Measurements from ENCODE around the gene LETM1. TPM values are rescaled to one million over a fixed set of nuclear protein-coding genes. Genes with fewer than 3 reads are reported as not detected.

The LETM1 gene
- 10 to 100 TPM; 14.2 to 45.8 (median 19.9) TPM for polyA plus RNA-seq

DNA sequence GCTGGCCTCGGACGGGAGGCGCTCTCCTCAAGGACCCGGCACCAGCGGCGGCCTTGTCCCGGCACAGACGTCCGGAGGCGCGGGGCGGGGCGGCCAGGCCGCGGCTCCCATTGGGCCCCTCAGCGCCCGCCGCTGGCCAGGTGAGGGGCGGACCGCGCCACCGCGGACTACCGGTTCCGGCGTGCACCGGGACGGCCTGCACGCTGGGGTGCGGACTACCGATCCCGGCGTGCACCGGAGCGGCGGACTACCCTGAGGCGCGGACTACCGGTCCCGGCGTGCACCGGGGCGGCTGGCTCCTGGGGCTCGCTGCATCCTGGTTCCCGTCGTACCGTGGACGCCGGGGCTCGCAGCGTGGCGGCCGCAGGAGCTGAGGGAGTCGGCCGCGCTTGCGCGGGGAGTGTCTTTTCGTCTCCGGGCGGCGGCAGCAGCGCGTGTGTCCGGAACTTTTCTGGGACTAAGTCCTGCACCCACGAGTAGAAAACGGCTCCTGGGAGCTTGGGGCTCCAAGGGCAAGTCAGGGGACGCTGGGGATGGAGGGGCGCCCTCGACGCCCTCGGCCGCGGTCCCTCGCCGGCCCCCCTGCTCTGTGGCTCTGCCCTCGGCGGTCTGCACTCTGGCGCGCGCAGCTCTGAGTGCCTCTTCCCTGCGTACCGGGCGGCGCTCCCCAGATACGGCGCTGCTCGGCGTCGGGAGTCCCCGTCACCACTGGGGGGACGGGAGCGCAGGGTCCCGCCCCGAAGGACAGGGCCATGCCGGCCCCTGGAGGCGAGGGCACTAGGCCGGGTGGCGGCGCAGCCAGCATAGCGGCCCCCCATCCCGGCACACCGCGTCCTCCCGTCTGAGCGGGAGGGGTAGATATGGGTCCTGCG is at the start of gene LETM1:
LETM1 (minus strand) TSS at position 86 of the 872 bp plus-strand sequence. CDS start 206 bp downstream, outside the sequence.
- H3K27ac ChIP-seq (ENCODE audit: low read depth, low read length) = peak within 1 kb of the TSS; percentile 42
- WGBS, 3 donors = 0 to 1% (median 0%) methylated on average over 82 to 107 of the region's 107 CpGs

- 72 to 80% (median 77%) methylated on average over 3 of the region's 3 CpGs for WGBS, 3 donors
- H3K27ac ChIP-seq (ENCODE audit: low read depth, low read length) = no peak overlapping the region
These were observed 48.1 kb upstream of the LETM1 start for GRCh38 chr4:1904042-1904441.

- WGBS, 3 donors = 88 to 97% (median 93%) methylated on average over 1 of the region's 1 CpG
These were observed 47.1 kb upstream of the LETM1 start for GRCh38 chr4:1903035-1903434.

DNA sequence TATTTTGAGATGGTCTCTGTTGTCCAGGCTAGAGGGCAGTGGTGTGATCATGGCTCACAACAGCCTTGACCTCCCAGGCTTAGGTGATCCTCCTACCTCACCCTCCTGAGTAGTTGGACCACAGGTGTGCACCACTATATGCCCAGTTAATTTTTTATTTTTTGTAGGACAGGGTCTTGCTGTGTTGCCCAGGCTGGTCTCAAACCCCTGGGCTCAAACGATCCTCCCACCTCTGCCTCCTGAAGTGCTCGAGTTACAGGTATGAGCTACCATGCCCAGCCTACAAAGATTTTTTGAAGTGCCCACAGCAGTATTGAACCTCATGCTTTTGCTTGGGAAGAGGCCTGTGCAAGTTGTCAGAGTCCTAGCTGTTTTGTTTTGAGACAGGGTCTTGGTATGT is 46.3 kb upstream of the LETM1 start:
- 92 to 93% (median 92%) methylated on average over 2 of the region's 2 CpGs for WGBS, 3 donors
- no peak overlapping the region for H3K27ac ChIP-seq (ENCODE audit: low read depth, low read length)

More at GRCh38 chr4:1903035-1903434, 47.1 kb upstream of the LETM1 start:
- H3K27ac ChIP-seq (ENCODE audit: low read depth, low read length) = no peak overlapping the region

GRCh38 chr4:1901127-1901526 is 45.2 kb upstream of the LETM1 start:
- WGBS, 3 donors = 76 to 84% (median 83%) methylated on average over 6 of the region's 6 CpGs
- H3K27ac ChIP-seq (ENCODE audit: low read depth, low read length) = no peak overlapping the region

DNA sequence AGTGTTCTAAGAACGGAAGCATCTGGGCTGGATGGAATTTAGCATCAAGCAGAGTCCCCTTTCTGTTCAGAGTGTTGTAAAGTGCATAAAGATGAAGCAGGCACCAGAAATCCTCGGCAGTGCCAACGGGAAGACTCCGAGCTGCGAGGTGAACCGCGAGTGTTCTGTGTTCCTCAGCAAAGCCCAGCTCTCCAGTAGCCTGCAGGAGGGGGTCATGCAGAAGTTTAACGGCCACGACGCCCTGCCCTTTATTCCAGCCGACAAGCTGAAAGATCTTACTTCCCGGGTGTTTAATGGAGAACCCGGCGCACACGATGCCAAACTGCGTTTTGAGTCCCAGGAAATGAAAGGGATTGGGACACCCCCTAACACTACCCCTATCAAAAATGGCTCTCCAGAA is 44.7 kb upstream of the LETM1 start:
- 86 to 90% (median 88%) methylated on average over 16 of the region's 16 CpGs for WGBS, 3 donors

DNA sequence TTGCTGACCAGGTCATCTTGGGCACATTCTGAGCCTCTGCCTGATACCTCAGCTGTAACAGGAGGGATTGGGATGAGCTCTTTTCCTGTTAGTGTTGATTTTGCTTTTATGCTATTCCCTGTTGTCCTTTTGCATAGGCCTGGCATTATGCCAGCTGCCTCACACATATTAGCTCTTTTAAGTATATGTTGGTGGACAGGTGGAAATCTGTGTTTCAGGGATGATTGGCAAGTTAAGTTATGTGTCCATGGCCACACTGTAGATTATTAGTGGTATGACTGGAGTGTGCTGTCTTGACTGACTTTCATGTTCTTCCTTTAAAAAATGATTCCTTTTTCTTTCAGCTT is 44.1 kb upstream of the LETM1 start:
- H3K27ac ChIP-seq (ENCODE audit: low read depth, low read length) = no peak overlapping the region

More for the DNA sequence above, 44.7 kb upstream of the LETM1 start:
- no peak overlapping the region for H3K27ac ChIP-seq (ENCODE audit: low read depth, low read length)

DNA sequence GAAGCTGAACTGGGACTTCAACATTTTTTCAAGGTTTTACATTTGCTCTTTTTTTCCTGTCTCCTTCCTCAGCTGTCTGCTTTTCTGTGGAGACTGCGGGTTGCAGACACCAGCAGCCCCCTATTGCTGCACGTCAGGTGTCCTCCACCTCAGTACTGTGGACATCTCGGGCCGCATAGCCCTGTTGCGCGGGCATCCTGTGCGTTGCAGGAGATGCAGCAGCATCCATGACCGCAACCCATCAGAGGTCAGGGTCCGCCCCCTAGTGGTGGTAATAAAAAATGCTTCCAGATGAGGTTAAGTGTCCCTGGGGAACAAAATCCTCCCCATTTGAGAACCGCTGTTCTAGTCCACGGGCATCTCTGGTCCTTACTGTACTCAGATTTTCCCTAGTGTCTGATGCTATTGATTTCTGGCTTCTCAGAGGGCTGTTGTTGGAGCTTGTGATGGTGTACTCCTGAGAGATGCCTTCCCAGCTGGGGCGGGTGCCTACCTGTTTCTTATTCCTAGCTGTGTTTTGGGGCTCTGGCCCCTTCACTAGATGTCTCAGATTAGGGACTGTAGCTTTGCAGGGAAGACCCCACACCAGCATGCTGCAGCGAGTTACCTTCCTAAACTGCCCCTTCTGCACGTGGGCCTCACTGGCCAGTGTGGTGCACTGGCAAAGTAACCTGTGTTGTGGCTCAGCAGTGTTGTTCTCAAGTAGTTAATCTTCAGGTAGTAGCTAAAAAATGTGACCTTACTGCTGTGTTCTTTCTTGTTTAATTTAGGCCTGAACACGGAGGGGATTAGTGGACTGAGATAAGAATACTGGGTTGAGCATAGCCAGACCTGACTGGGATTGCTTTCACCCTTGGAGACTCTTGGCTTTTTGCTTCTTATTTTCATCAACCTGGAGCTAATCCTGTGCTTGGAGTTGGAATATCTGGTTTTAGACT is 43.5 kb upstream of the LETM1 start:
- whole genome bisulfite sequencing, 3 donors = 23 to 27% (median 26%) methylated on average over 15 of the region's 15 CpGs
- no peak overlapping the region for H3K27ac ChIP-seq (ENCODE audit: low read depth, low read length)

DNA sequence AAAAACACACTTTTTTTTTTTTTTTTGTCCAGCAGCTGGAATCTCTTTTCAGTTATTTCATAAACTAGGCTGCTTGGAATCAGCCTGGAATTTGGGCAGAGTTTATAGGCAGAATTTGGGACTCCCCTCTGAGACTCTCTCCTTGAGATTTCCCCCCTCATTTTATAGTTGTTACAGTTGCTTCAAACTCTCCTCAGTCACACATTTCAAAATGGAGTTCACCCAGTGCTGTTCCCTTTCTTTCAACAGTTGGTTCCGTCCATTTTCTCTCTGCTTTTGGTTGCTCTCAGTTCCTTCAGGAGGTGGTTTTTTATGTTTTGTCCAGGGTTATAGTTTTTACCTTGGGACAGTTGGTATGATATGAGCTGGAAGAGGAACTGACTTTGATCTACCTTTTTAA is 42.7 kb upstream of the LETM1 start:
- WGBS, 3 donors = 63 to 93% (median 72%) methylated on average over 1 of the region's 1 CpG
- H3K27ac ChIP-seq (ENCODE audit: low read depth, low read length) = no peak overlapping the region

DNA sequence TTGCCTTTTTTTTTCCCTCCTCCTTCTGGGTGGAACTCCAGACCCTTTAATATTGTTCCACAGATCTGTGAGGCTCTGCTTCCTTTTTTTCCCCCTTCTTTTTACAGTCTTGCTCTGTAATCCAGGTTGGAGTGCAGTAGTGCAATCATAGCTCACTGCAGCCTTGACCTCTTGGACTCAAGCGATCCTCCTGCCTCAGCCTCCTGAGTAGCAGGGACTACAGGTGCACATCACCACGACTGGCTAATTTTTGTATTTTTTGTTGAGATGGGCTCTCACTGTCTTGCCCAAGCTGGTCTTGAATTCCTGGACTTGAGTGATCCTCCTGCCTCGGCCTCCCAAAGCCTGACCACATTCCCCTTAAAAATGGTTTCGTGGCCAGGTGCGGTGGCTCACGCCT is 42.1 kb upstream of the LETM1 start:
- WGBS, 3 donors = 95 to 98% (median 96%) methylated on average over 6 of the region's 6 CpGs
- no peak overlapping the region for H3K27ac ChIP-seq (ENCODE audit: low read depth, low read length)

DNA sequence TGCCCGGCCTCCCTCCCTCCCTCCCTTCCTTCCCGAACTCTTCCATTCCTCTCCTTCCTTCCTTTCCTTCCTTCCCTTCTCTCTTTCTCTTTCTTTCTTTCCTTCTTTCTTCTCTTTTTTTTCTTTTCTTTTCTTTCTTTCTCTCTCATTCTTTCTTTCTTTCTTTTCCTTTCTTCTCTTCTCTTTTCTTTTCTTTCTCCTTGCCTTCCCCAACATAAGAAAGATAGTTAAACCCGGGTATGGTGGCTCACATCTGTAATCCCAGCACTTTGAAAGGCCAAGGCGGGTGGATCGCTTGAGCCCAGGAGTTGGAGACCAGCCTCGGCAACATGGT is 40.7 kb upstream of the LETM1 start:
- 89 to 90% (median 89%) methylated on average over 6 of the region's 6 CpGs for WGBS, 3 donors
- H3K27ac ChIP-seq (ENCODE audit: low read depth, low read length) = no peak overlapping the region

GRCh38 chr4:1895971-1896657 is 40.2 kb upstream of the LETM1 start:
- no peak overlapping the region for H3K27ac ChIP-seq (ENCODE audit: low read depth, low read length)
- 91 to 96% (median 92%) methylated on average over 8 of the region's 8 CpGs for WGBS, 3 donors

DNA sequence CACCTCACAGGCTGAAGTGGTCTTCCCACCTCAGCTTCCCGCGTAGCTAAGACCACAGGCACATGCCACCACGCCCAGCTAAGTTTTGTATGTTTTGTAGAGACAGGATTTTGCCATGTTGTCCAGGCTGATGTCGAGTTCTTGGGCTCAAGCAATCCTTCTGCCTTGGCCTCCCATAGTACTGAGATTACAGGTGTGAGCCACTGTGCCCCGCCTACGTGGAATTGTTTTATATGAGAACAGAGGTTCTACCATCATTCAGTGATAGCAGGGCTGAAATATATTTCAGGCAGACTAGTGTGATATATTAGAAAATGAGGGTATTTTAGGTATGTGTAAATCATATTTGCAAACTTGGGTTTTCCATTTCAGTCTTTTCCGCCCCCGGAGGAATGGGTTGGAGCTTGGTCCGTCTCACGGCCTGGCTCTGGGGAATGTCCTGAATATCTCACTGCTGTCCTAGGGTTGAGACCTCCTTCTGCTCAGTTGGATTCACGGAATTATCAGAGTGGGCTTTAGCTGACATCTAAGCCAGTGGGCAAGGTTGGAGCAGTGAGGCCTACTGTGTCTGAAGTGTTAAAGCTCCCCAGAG is 35.1 kb upstream of the LETM1 start:
- H3K27ac ChIP-seq (ENCODE audit: low read depth, low read length) = no peak overlapping the region
- WGBS, 3 donors = 96 to 97% (median 96%) methylated on average over 11 of the region's 11 CpGs

DNA sequence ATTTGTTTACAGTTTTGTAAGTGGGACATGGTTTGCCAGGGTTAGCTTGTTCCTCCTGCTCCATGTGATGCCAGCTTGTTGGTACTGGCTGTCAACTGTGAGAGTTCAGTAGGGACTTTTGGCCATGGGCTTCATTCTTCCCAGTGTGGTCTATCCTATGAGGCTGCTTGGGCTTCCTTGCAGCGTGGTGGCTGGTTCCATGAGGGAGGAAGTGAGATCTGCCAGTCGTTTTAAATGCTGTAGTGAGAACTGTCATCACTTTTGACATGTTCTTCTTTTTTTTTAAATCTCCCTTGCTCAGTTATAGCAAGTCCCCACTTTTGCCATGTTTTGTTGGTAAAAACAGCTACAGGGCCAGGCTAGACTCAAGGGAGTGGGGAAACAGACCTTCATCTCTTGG is 31.1 kb upstream of the LETM1 start:
- WGBS, 3 donors = 38 to 80% (median 45%) methylated on average over 2 of the region's 2 CpGs
- H3K27ac ChIP-seq (ENCODE audit: low read depth, low read length) = no peak overlapping the region

DNA sequence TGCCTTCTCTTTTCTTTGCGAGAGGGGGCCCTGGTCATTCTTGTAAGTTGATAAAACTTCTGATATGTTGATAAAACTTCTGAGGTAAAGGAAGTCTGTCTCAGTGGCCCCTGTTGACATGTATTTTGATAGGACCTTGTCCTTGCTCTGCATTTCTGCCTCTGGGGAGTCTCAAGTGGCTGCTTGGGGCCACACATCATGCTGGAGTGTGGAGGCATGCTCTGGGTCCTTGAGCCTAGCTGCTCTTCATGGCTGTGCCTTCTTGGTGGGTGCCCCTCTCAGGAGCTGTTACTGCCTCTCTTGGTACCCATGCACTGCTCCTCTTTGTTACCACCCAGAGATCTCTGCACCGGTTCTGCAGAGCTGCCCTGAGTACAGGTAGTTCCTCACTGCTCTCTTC is 29.5 kb upstream of the LETM1 start:
- no peak overlapping the region for H3K27ac ChIP-seq (ENCODE audit: low read depth, low read length)
- 81 to 92% (median 89%) methylated on average over 2 of the region's 2 CpGs for WGBS, 3 donors

DNA sequence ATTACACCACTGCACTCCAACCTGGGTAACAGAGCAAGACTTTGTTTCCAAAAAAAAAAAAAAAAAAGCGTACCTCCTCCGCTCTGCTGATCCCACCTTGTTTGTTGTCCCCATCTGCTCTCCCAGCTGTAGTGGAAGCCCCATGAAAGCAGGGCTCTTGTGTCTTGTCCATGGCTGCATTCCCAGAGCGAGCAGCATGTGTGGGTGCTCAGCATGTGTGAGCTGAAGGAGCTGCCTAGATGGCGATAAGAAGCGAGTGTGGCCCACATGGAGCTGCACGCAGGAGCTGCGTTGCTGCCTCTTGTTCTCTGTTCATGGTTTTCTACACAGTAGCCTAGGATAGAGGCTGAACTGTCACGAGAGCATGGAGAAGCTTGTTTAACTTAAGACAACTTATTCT is 27.6 kb upstream of the LETM1 start:
- no peak overlapping the region for H3K27ac ChIP-seq (ENCODE audit: low read depth, low read length)
- 92 to 96% (median 94%) methylated on average over 8 of the region's 8 CpGs for WGBS, 3 donors

GRCh38 chr4:1882850-1883271 is 26.9 kb upstream of the LETM1 start:
- no peak overlapping the region for H3K27ac ChIP-seq (ENCODE audit: low read depth, low read length)
- WGBS, 3 donors = 76 to 94% (median 88%) methylated on average over 1 of the region's 1 CpG

DNA sequence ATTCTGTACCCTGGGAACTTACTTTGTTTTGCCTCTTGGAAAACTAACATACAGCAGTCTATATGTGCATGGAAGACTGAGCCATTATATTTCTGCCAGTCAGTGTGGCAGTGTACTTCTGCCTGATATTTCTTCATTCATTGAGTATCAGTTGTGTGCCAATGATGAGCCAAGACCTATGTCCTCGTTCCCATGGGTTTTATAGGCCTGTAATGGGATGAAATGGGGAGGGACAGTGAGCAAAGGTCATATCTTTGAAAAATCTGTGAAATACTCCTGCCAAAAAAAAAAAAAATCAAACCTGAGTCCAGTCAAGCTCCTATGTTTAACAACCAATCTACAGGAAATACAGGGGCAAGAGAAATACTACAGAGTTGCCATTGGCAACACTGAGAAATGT is 24.4 kb upstream of the LETM1 start:
- no peak overlapping the region for H3K27ac ChIP-seq (ENCODE audit: low read depth, low read length)
- WGBS, 3 donors = 56 to 65% (median 63%) methylated on average over 1 of the region's 1 CpG

Data from adipose tissue (tissue), 3 donors.